WTC11 (cell line): ENCODE measurements around the gene TMEM178B.

Source experiments
- ESRRA ChIP-seq: sonication (generic); formaldehyde crosslinking; IDR thresholded peaks from 2 replicates; pipeline ENCODE4 v1.8.1; 2022; ENCODE audit warnings: mild to moderate bottlenecking, missing genetic modification reagents, borderline replicate concordance
- ETV6 ChIP-seq: sonication (generic); formaldehyde crosslinking; IDR thresholded peaks from 2 replicates; pipeline ENCODE4 v1.8.1; 2022; ENCODE audit warnings: mild to moderate bottlenecking, missing genetic modification reagents
- JAZF1 ChIP-seq: fragments of 250-450 bp; sonication (Bioruptor Pico); IDR thresholded peaks from 2 replicates; pipeline ENCODE4 v1.9.0; 2021; ENCODE audit warnings: moderate library complexity, mild to moderate bottlenecking, inconsistent platforms
- RELA ChIP-seq: sonication (generic); formaldehyde crosslinking; IDR thresholded peaks from 2 replicates; pipeline ENCODE4 v1.8.1; 2022; ENCODE audit warnings: missing genetic modification reagents, mild to moderate bottlenecking, borderline replicate concordance
- TF ChIP-seq, protein P1 (sequence below): fragments of 200-600 bp; IDR thresholded peaks from 2 replicates; pipeline ENCODE4 v1.8.0; 2022; ENCODE audit warnings: antibody characterized with exemption
- TF ChIP-seq, protein P2 (sequence below): fragments of 250-450 bp; sonication (Bioruptor Pico); IDR thresholded peaks from 2 replicates; pipeline ENCODE4 v1.9.0; 2021; ENCODE audit warnings: moderate library complexity, mild to moderate bottlenecking, inconsistent platforms, borderline replicate concordance
- TF ChIP-seq, protein P3 (sequence below): sonication (generic); formaldehyde crosslinking; IDR thresholded peaks from 2 replicates; pipeline ENCODE4 v1.8.1; 2023; ENCODE audit warnings: mild to moderate bottlenecking, missing genetic modification reagents, borderline replicate concordance
- TF ChIP-seq, protein P4 (sequence below): sonication (generic); formaldehyde crosslinking; IDR thresholded peaks from 2 replicates; pipeline ENCODE4 v1.8.1; 2022; ENCODE audit warnings: low read depth, mild to moderate bottlenecking, moderate library complexity, missing genetic modification reagents, borderline replicate concordance
- TF ChIP-seq, protein P5 (sequence below): sonication (generic); formaldehyde crosslinking; IDR thresholded peaks from 2 replicates; pipeline ENCODE4 v1.8.0; 2023; ENCODE audit warnings: missing genetic modification reagents
- TF ChIP-seq, protein P6 (sequence below): sonication (generic); formaldehyde crosslinking; IDR thresholded peaks from 2 replicates; pipeline ENCODE4 v1.8.1; 2023; ENCODE audit warnings: mild to moderate bottlenecking, missing genetic modification reagents

GRCh38 chr7:141150465-141150864 lies 76.6 kb downstream of the TMEM178B start:
- TF ChIP-seq, protein P1, sequence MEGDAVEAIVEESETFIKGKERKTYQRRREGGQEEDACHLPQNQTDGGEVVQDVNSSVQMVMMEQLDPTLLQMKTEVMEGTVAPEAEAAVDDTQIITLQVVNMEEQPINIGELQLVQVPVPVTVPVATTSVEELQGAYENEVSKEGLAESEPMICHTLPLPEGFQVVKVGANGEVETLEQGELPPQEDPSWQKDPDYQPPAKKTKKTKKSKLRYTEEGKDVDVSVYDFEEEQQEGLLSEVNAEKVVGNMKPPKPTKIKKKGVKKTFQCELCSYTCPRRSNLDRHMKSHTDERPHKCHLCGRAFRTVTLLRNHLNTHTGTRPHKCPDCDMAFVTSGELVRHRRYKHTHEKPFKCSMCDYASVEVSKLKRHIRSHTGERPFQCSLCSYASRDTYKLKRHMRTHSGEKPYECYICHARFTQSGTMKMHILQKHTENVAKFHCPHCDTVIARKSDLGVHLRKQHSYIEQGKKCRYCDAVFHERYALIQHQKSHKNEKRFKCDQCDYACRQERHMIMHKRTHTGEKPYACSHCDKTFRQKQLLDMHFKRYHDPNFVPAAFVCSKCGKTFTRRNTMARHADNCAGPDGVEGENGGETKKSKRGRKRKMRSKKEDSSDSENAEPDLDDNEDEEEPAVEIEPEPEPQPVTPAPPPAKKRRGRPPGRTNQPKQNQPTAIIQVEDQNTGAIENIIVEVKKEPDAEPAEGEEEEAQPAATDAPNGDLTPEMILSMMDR: no peak
- TF ChIP-seq JAZF1: no peak
- no peak for TF ChIP-seq ESRRA (CRISPR knock-in tag)
- TF ChIP-seq, protein P2, sequence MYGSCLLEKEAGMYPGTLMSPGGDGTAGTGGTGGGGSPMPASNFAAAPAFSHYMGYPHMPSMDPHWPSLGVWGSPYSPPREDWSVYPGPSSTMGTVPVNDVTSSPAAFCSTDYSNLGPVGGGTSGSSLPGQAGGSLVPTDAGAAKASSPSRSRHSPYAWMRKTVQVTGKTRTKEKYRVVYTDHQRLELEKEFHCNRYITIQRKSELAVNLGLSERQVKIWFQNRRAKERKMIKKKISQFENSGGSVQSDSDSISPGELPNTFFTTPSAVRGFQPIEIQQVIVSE (CRISPR knock-in tag): no peak
- no peak for TF ChIP-seq RELA (CRISPR knock-in tag)
- TF ChIP-seq, protein P3, sequence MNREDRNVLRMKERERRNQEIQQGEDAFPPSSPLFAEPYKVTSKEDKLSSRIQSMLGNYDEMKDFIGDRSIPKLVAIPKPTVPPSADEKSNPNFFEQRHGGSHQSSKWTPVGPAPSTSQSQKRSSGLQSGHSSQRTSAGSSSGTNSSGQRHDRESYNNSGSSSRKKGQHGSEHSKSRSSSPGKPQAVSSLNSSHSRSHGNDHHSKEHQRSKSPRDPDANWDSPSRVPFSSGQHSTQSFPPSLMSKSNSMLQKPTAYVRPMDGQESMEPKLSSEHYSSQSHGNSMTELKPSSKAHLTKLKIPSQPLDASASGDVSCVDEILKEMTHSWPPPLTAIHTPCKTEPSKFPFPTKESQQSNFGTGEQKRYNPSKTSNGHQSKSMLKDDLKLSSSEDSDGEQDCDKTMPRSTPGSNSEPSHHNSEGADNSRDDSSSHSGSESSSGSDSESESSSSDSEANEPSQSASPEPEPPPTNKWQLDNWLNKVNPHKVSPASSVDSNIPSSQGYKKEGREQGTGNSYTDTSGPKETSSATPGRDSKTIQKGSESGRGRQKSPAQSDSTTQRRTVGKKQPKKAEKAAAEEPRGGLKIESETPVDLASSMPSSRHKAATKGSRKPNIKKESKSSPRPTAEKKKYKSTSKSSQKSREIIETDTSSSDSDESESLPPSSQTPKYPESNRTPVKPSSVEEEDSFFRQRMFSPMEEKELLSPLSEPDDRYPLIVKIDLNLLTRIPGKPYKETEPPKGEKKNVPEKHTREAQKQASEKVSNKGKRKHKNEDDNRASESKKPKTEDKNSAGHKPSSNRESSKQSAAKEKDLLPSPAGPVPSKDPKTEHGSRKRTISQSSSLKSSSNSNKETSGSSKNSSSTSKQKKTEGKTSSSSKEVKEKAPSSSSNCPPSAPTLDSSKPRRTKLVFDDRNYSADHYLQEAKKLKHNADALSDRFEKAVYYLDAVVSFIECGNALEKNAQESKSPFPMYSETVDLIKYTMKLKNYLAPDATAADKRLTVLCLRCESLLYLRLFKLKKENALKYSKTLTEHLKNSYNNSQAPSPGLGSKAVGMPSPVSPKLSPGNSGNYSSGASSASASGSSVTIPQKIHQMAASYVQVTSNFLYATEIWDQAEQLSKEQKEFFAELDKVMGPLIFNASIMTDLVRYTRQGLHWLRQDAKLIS (CRISPR knock-in tag): no peak
- TF ChIP-seq, protein P4, sequence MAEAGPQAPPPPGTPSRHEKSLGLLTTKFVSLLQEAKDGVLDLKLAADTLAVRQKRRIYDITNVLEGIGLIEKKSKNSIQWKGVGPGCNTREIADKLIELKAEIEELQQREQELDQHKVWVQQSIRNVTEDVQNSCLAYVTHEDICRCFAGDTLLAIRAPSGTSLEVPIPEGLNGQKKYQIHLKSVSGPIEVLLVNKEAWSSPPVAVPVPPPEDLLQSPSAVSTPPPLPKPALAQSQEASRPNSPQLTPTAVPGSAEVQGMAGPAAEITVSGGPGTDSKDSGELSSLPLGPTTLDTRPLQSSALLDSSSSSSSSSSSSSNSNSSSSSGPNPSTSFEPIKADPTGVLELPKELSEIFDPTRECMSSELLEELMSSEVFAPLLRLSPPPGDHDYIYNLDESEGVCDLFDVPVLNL (CRISPR knock-in tag): no peak
- TF ChIP-seq, protein P5, sequence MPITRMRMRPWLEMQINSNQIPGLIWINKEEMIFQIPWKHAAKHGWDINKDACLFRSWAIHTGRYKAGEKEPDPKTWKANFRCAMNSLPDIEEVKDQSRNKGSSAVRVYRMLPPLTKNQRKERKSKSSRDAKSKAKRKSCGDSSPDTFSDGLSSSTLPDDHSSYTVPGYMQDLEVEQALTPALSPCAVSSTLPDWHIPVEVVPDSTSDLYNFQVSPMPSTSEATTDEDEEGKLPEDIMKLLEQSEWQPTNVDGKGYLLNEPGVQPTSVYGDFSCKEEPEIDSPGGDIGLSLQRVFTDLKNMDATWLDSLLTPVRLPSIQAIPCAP (CRISPR knock-in tag): no peak
- TF ChIP-seq ETV6 (CRISPR knock-in tag): no peak
- TF ChIP-seq, protein P6, sequence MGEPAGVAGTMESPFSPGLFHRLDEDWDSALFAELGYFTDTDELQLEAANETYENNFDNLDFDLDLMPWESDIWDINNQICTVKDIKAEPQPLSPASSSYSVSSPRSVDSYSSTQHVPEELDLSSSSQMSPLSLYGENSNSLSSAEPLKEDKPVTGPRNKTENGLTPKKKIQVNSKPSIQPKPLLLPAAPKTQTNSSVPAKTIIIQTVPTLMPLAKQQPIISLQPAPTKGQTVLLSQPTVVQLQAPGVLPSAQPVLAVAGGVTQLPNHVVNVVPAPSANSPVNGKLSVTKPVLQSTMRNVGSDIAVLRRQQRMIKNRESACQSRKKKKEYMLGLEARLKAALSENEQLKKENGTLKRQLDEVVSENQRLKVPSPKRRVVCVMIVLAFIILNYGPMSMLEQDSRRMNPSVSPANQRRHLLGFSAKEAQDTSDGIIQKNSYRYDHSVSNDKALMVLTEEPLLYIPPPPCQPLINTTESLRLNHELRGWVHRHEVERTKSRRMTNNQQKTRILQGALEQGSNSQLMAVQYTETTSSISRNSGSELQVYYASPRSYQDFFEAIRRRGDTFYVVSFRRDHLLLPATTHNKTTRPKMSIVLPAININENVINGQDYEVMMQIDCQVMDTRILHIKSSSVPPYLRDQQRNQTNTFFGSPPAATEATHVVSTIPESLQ: no peak
